Trophoblast cell (in vitro differentiated cells and primary cell): Measurements from ENCODE around the gene PLA1A. TPM values are rescaled to one million over a fixed set of nuclear protein-coding genes. Genes with fewer than 3 reads are reported as not detected.
A peak's percentile ranks its signal among the peaks of the same experiment; 100 is the strongest.

Experiments used
- DNase-seq, 2 donors: peaks; one replicate each; pipeline ENCODE4 v3.0.0-alpha.2; 2016
- H2AFZ ChIP-seq: 2 replicates; pipeline ENCODE4 v1.6.1; 2013; ENCODE audit warnings: low read length, moderate library complexity, mild to moderate bottlenecking; ENCODE audit not compliant: insufficient read depth, poor library complexity
- H2AK5ac ChIP-seq: 2 replicates; pipeline ENCODE4 v1.6.1; 2013; ENCODE audit warnings: mild to moderate bottlenecking, low read length
- H2BK120ac ChIP-seq: 2 replicates; pipeline ENCODE4 v1.6.1; 2013; ENCODE audit warnings: low read length, mild to moderate bottlenecking, moderate library complexity; ENCODE audit not compliant: insufficient read depth, poor library complexity
- H2BK12ac ChIP-seq: 2 replicates; pipeline ENCODE4 v1.6.1; 2013; ENCODE audit warnings: mild to moderate bottlenecking, low read length, moderate library complexity
- H2BK5ac ChIP-seq: 2 replicates; pipeline ENCODE4 v1.6.1; 2013; ENCODE audit warnings: low read length, low read depth, moderate library complexity, mild to moderate bottlenecking; ENCODE audit not compliant: poor library complexity
- H3K14ac ChIP-seq: 2 replicates; pipeline ENCODE4 v1.6.1; 2013; ENCODE audit warnings: mild to moderate bottlenecking, low read length
- H3K18ac ChIP-seq: 2 replicates; pipeline ENCODE4 v1.6.1; 2013; ENCODE audit warnings: mild to moderate bottlenecking, low read length
- H3K23ac ChIP-seq: 2 replicates; pipeline ENCODE4 v1.6.1; 2013; ENCODE audit warnings: low read length
- H3K27ac ChIP-seq: 2 replicates; pipeline ENCODE4 v1.5.1; 2013; ENCODE audit warnings: low read depth, mild to moderate bottlenecking, inconsistent platforms, low read length, moderate library complexity
- H3K27me3 ChIP-seq: 2 replicates; pipeline ENCODE4 v1.6.1; 2013; ENCODE audit warnings: inconsistent platforms, mild to moderate bottlenecking, low read length, moderate library complexity; ENCODE audit not compliant: insufficient read depth
- H3K36me3 ChIP-seq, 2 experiments: 1 replicate in 1 of 2; 2 replicates in 1 of 2; pipeline ENCODE4 v1.6.1; 2013; ENCODE audit warnings: low read length in 2 of 2, mild to moderate bottlenecking in 2 of 2, moderate library complexity in 1 of 2; ENCODE audit not compliant: insufficient read depth in 2 of 2, control insufficient read depth in 1 of 2
- H3K4ac ChIP-seq: 2 replicates; pipeline ENCODE4 v1.6.1; 2013; ENCODE audit warnings: low read depth, mild to moderate bottlenecking, low read length, moderate library complexity
- H3K4me1 ChIP-seq, 2 experiments: 1 replicate in 1 of 2; 2 replicates in 1 of 2; pipeline ENCODE4 v1.6.1; 2013; ENCODE audit warnings: low read length in 2 of 2, mild to moderate bottlenecking in 2 of 2, moderate library complexity in 1 of 2; ENCODE audit not compliant: insufficient read depth in 2 of 2, control insufficient read depth in 1 of 2
- H3K4me2 ChIP-seq: 2 replicates; pipeline ENCODE4 v1.6.1; 2013; ENCODE audit warnings: inconsistent platforms, mild to moderate bottlenecking, low read length, moderate library complexity
- H3K4me3 ChIP-seq: 2 replicates; pipeline ENCODE4 v1.5.1; 2013; ENCODE audit warnings: mild to moderate bottlenecking, low read depth, low read length, inconsistent platforms
- H3K79me1 ChIP-seq: one replicate; pipeline ENCODE4 v1.6.1; 2013; ENCODE audit warnings: low read length
- H3K79me2 ChIP-seq: 2 replicates; pipeline ENCODE4 v1.6.1; 2013; ENCODE audit warnings: low read length, mild to moderate bottlenecking; ENCODE audit not compliant: control insufficient read depth, insufficient read depth, poor library complexity
- H3K9ac ChIP-seq: 2 replicates; pipeline ENCODE4 v1.6.1; 2013; ENCODE audit warnings: mild to moderate bottlenecking, low read length
- H3K9me3 ChIP-seq: 2 replicates; pipeline ENCODE4 v1.6.1; 2013; ENCODE audit warnings: low read depth, mild to moderate bottlenecking, control low read depth, inconsistent platforms, low read length; ENCODE audit not compliant: insufficient read depth
- H4K12ac ChIP-seq: 2 replicates; pipeline ENCODE4 v1.6.1; 2013; ENCODE audit warnings: low read depth, mild to moderate bottlenecking, low read length, moderate library complexity
- H4K8ac ChIP-seq: 2 replicates; pipeline ENCODE4 v1.6.1; 2013; ENCODE audit warnings: low read depth, mild to moderate bottlenecking, low read length, moderate library complexity
- H4K91ac ChIP-seq: one replicate; pipeline ENCODE4 v1.6.1; 2013; ENCODE audit warnings: low read depth, mild to moderate bottlenecking, low read length, moderate library complexity
- WGBS: extraction: QIAGEN DNeasy Blood & Tissue Kit; methylation state at CpG from one replicate; pipeline ENCODE4 v1.1.7; 2013; ENCODE audit warnings: missing lambda C conversion rate; ENCODE audit not compliant: insufficient read length, insufficient coverage; ENCODE audit errors: extremely low coverage; 5-methylcytosine and 5-hydroxymethylcytosine counted together
- polyA plus RNA-seq: library from polyadenylated mRNA; stranded (reverse); fragments of 200-250 nt; gene quantifications from 2 replicates; pipeline ENCODE4 v1.2.3, GENCODE V29; 2013

The PLA1A gene
- polyA plus RNA-seq: 0.03 and 0.05 TPM in 2 replicates

DNA sequence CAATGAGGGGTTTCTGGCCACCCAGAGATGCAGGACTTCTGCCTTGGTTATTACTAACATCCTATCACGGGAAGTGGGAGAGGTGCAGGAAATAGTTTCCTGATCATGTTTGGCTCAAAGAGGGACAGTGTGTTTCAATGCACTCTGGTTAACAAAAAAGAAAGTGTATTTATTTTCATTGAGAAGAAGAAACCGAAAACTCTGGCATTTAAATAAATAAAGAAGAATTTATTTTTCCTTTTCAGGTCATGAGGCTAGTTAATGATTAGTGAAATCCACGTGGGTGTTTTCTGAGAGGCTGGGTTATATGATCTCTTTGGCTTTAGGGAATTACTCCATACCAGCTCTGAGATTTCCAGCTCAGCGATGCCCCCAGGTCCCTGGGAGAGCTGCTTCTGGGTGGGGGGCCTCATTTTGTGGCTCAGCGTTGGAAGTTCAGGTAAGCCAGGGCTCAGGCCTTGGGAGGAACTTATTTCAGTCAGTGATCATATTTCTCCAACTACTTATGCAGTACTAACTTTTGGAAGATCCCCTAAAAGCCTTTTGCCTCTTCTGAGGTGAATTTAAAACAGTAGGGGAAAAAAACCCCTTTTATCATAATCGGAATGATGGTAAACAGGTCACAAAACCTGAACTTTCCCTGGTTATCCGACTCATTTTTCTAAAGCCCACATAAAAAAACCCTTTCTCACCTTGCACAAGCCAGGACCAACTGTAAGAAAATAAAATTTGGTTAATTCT, at the start of gene PLA1A:
TSS of gene PLA1A (plus strand) at position 338 of the 741 bp plus-strand sequence. CDS start at position 367, 29 bp downstream.
- Histone ChIP-seq H3K27me3 (no peaks in the 10 kb centered on the region), H2AK5ac (no peak within 1 kb of the TSS), H3K9ac (no peak within 1 kb of the TSS), H3K79me1 (no peaks in the 10 kb centered on the region), H2AFZ (no peak within 1 kb of the TSS), H3K4me3 (no peak within 1 kb of the TSS), H3K4me1 (peaks cover 12 to 15% of the 10 kb centered on the region in 2 experiments), H4K12ac (no peak within 1 kb of the TSS), H4K91ac (no peak within 1 kb of the TSS), H2BK12ac (no peak within 1 kb of the TSS), H3K23ac (no peak within 1 kb of the TSS), H3K27ac (no peak within 1 kb of the TSS), H4K8ac (no peak within 1 kb of the TSS), H2BK5ac (no peak within 1 kb of the TSS), H3K14ac (no peak within 1 kb of the TSS), H3K4me2 (no peak within 1 kb of the TSS), H3K36me3 (no peaks in the 10 kb centered on the region), H3K4ac (no peak within 1 kb of the TSS), H3K79me2 (no peaks in the 10 kb centered on the region), H3K18ac (no peak within 1 kb of the TSS), H2BK120ac (no peak within 1 kb of the TSS), H3K9me3 (peaks cover 3% of the 10 kb centered on the region)
- DNase-seq: no peak
- WGBS: no CpG with 5 or more reads among the region's 7 CpGs

DNA sequence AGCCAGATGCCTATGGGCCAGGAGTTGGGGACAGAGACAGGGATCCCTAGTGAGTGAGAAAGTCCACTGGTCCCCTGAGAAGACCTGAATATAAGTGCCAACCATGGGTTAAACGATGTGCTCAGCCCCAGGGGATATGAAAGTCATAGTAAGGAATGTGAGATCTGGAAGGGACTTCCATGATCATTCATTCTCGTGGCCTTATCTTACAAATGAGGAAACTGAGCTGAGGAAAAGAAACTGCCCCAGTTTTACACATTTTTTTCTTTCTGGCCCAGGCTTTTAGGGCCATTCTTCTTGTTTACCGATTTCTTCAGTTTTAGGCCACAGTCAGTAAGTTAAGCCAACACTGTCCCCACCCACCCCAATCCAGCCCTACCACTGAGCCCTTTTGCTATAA, 49.3 kb upstream of the PLA1A start:
- no peak overlapping the region for H2AK5ac ChIP-seq
- no peak overlapping the region for H4K8ac ChIP-seq
- DNase-seq: no peak
- H3K79me1 ChIP-seq: no peaks in the 10 kb centered on the region
- peaks cover under 1% of the 10 kb centered on the region for H3K9me3 ChIP-seq
- H3K14ac ChIP-seq: no peak overlapping the region
- no peak overlapping the region for H2BK5ac ChIP-seq
- H3K4me2 ChIP-seq: no peak overlapping the region
- no peak overlapping the region for H4K12ac ChIP-seq
- no peak overlapping the region for H4K91ac ChIP-seq
- H3K4me3 ChIP-seq: no peak overlapping the region
- H3K23ac ChIP-seq: no peak overlapping the region
- no peaks in the 10 kb centered on the region for H3K4me1 ChIP-seq
- no peak overlapping the region for H3K27ac ChIP-seq
- H2BK12ac ChIP-seq: no peak overlapping the region
- H3K4ac ChIP-seq: no peak overlapping the region
- no peak overlapping the region for H3K18ac ChIP-seq
- H3K9ac ChIP-seq: no peak overlapping the region
- no peaks in the 10 kb centered on the region for H3K79me2 ChIP-seq
- no CpG with 5 or more reads among the region's 3 CpGs for WGBS
- no peaks in the 10 kb centered on the region for H3K36me3 ChIP-seq
- no peaks in the 10 kb centered on the region for H3K27me3 ChIP-seq
- no peak overlapping the region for H2AFZ ChIP-seq
- no peak overlapping the region for H2BK120ac ChIP-seq

DNA sequence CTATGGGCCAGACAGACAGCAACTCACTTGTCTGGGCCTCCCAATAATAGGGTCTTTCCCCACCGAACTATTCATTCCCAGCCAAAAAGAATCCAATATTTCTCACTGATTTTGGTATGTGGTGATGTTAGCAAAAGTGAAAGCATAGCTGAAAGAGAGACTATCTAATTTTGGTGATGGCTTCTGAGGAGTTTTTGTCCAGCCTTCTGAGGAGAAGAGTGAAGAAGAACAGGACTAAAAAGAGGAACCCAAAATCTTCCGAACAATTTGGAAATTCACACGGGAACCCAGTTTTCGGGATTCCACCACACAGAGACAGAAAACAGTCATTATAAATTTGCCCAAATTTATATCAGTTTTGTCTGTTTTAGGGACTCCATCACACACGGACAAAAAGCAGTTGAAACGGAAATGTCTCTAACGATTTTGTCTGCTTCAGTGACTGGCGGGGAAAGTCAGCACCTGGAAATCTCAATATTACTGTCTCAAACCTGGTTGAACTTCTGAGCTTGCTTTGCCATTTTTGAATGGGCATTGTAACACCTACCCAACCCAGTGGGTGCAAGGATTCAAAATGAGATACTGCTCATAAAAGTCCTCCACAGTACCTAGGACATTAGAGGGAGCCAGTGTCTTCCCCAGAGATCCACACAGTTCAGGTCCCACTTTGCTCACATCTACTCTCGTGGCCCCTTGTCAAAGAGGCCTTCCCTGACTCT, 47.3 kb upstream of the PLA1A start:
- H4K8ac ChIP-seq: no peak overlapping the region
- no peak overlapping the region for H3K4me2 ChIP-seq
- H3K79me2 ChIP-seq: no peaks in the 10 kb centered on the region
- H3K36me3 ChIP-seq: no peaks in the 10 kb centered on the region
- H4K91ac ChIP-seq: no peak overlapping the region
- no peak for DNase-seq
- no peak overlapping the region for H2BK5ac ChIP-seq
- no peaks in the 10 kb centered on the region for H3K79me1 ChIP-seq
- no peak overlapping the region for H3K4ac ChIP-seq
- H3K14ac ChIP-seq: no peak overlapping the region
- H3K27ac ChIP-seq: no peak overlapping the region
- WGBS: no CpG with 5 or more reads among the region's 9 CpGs
- H3K9ac ChIP-seq: no peak overlapping the region
- no peak overlapping the region for H3K23ac ChIP-seq
- H3K4me3 ChIP-seq: no peak overlapping the region
- no peak overlapping the region for H3K18ac ChIP-seq
- no peak overlapping the region for H2BK120ac ChIP-seq
- no peak overlapping the region for H2AK5ac ChIP-seq
- H2AFZ ChIP-seq: no peak overlapping the region
- no peaks in the 10 kb centered on the region for H3K27me3 ChIP-seq
- H4K12ac ChIP-seq: no peak overlapping the region
- H3K4me1 ChIP-seq: no peaks in the 10 kb centered on the region
- no peak overlapping the region for H2BK12ac ChIP-seq
- peaks cover 2% of the 10 kb centered on the region for H3K9me3 ChIP-seq

DNA sequence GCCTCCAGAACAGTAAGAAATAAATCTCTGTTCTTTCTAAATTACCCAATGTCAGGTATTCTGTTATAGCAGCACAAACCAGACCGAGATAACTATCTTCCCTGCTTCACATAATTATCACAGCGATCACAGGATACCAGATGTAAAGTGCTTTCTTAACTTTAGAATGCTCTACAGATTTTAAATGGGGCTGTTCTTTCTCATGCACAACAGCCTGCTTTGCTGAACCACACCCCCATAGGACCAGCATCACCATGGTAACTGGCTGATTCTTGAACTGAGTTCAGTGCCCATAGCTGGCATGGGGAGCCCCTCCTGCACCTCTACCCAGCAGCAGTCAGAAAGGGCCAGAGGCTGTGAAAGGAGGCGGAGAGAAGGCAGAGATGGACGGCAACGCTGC, 46.1 kb upstream of the PLA1A start:
- peak in 1 of 2 donors; percentile 8 for DNase-seq
- H3K23ac ChIP-seq: no peak overlapping the region
- H3K4me2 ChIP-seq: no peak overlapping the region
- H4K8ac ChIP-seq: no peak overlapping the region
- H3K9me3 ChIP-seq: peaks cover 2% of the 10 kb centered on the region
- no CpG with 5 or more reads among the region's 5 CpGs for WGBS
- no peaks in the 10 kb centered on the region for H3K79me2 ChIP-seq
- H3K4me3 ChIP-seq: no peak overlapping the region
- no peak overlapping the region for H3K27ac ChIP-seq
- no peaks in the 10 kb centered on the region for H3K4me1 ChIP-seq
- no peak overlapping the region for H4K12ac ChIP-seq
- H2BK5ac ChIP-seq: no peak overlapping the region
- H3K36me3 ChIP-seq: no peaks in the 10 kb centered on the region
- H2BK120ac ChIP-seq: no peak overlapping the region
- no peaks in the 10 kb centered on the region for H3K79me1 ChIP-seq
- no peak overlapping the region for H2AK5ac ChIP-seq
- no peak overlapping the region for H2AFZ ChIP-seq
- H4K91ac ChIP-seq: no peak overlapping the region
- H3K18ac ChIP-seq: no peak overlapping the region
- H2BK12ac ChIP-seq: no peak overlapping the region
- no peak overlapping the region for H3K4ac ChIP-seq
- H3K14ac ChIP-seq: no peak overlapping the region
- no peak overlapping the region for H3K9ac ChIP-seq
- H3K27me3 ChIP-seq: no peaks in the 10 kb centered on the region
